PC-9 (cell line): Measurements from ENCODE around the gene USH1G.

Experiments used
- CTCF ChIP-seq: fragments of 200-600 bp; sonication (generic); conservative IDR thresholded peaks from 2 replicates; pipeline ENCODE4 v1.6.1; 2017; ENCODE audit warnings: mixed run types, antibody characterized with exemption, mild to moderate bottlenecking, moderate library complexity
- EZH2 ChIP-seq: fragments of 200-600 bp; sonication (generic); IDR thresholded peaks from 2 replicates; pipeline ENCODE4 v1.8.0; 2017; ENCODE audit warnings: antibody characterized with exemption, low read depth

GRCh38 chr17:74950207-74950606 lies 27.2 kb upstream of the USH1G start:
- no peak for TF ChIP-seq CTCF
- TF ChIP-seq EZH2: no peak
